T-helper 1 cell (primary cell): Measurements from ENCODE around the gene NUDT13.
A peak's percentile ranks its signal among the peaks of the same experiment; 100 is the strongest.

Experiments
- DNase-seq, 5 donors: peaks; one replicate each; pipeline ENCODE4 v3.0.0-alpha.2; 2012 to 2020
- total RNA-seq, 4 donors: gene quantifications; one replicate each; lab custom pipeline; 2026; lab: John Stamatoyannopoulos, UW

NUDT13 gene
- 0.71 to 2.3 (median 1.1) reads per million in 4 donors for total RNA-seq

DNA sequence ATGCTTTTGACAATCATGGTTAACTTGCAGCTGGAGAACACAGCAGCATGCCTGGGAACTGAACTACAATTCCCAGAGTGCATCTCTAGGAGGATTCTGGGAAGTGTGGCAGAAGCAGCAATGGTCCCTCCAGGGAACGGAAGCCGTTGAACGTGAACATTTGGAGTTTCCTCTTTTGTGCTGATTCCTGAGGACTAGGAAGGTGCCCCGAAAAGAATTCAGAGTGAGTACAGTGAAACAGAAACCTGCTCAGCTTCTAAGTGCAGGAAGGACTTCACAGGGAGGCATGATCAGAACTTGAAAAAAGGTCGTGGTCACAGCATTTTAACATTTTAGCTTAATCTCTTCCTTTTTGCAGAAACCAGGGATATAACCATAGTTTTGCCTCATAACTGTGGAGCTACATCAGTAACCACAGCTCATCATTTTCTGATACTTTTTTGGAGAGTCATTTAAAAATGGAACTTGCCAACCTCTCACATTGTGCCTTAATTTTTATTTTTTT, at the start of gene NUDT13:
TSS of gene NUDT13 (plus strand) at position 111 of the 505 bp plus-strand sequence. CDS start 3,911 bp downstream, outside the sequence.
- DNase-seq, result peak in 4 of 5 donors; percentile 19 to 59 (median 30)

- DNase-seq, result peak in 1 of 5 donors; percentile 38
Observed at GRCh38 chr10:73060738-73061635, 49.3 kb upstream of the NUDT13 start.

GRCh38 chr10:73061743-73062142, 48.5 kb upstream of the NUDT13 start:
- DNase-seq, result no peak

DNA sequence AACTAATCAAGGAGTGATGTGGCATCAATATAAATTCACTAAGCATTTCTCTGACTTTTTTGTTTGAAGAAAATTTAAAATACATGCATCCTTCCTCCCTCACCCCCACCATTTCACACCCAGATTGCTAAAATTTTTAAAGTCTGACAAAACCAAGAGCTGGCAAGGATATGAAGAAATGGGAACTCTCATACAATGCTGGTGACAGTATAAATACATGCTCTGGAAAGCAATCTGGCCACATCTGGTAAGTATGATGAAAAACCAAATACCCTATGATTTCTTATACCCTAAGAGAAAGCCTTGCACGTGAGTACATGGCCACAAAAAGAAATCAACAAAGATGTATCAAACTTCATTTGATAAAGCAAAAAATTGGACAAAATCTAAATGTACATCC, 44.8 kb upstream of the NUDT13 start:
- no peak for DNase-seq

DNA sequence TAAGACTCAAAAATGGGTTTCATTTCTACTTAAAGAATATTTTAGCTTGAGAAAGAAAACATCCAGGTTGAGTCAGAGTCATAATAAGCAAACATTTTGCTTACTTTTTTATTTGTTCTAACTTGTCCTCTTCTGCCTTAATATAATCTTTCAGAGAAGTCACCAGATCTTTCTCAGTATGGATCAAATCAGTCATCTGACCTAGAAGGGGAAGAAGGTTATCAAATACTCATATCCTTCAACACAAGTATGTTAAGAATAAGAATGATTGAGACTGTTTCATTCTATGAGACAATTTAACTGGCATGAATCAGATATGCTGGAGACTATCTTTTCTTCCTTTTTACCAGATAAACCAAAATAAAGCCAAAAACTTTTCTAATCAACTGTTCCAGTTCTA, 36.6 kb upstream of the NUDT13 start:
- DNase-seq, result no peak

GRCh38 chr10:73075829-73076228, 34.4 kb upstream of the NUDT13 start:
- no peak for DNase-seq

- DNase-seq, result peak in 1 of 5 donors; percentile 30
Observed at GRCh38 chr10:73076360-73077183, 33.7 kb upstream of the NUDT13 start.

DNA sequence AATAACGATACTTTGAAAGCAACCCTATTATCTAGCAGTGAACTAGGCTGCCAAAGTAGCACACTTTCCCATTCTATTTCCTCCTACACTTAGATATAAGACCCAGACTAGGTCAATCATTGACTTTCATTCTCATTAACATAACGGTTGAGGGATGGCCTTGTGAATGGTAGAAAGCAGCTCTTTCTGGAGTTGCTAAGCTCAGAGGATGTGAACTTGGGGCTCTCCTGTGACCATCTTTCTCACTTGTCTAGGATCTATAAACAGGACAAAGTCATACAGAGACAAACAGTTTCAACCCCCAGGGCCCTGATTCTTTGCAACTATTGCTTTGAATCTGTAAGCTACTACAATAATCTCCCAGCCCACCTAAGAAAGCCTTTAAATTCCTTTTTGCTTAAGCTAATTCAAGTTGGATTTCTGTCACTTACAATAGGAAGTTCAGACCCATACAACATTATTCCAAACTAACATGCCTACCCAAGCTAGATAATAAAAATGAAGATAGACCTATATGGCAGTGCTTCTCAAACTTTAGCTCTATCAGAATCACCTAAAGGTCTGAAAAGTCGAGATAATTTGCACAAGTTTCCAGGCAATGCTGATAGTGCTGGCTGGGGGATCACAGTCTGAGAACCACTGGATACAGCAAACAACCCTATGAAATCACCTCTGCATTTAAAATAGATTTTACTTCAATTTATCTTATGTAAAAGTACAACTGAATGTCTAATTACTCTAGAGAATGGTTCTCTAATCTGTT, 30.3 kb upstream of the NUDT13 start:
- DNase-seq, result peak in 1 of 5 donors; percentile 9

GRCh38 chr10:73083221-73083620, 27.0 kb upstream of the NUDT13 start:
- DNase-seq, result no peak

GRCh38 chr10:73084209-73084608, 26.0 kb upstream of the NUDT13 start:
- no peak for DNase-seq

- no peak for DNase-seq
Observed at GRCh38 chr10:73086816-73087215, 23.4 kb upstream of the NUDT13 start.

- no peak for DNase-seq
Observed at GRCh38 chr10:73088304-73088703, 22.0 kb upstream of the NUDT13 start.

DNA sequence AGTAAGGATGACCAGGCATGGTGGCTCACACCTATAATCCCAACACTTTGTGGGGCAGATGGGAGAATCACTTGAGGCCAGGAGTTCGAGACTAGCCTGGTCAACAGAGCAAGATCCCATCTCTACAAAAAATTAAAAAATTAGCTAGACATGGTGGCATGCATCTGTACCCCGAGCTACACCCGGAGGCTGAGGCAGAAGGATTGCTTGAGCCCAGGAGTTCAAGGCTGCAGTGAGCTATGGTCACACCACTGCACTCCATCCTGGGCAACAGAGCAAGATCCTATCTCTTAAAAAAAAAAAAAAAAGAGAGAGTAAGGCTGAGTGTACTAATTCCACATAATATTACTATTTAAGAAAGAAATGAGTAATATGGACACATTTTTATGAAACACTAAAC, 17.4 kb upstream of the NUDT13 start:
- no peak for DNase-seq

DNA sequence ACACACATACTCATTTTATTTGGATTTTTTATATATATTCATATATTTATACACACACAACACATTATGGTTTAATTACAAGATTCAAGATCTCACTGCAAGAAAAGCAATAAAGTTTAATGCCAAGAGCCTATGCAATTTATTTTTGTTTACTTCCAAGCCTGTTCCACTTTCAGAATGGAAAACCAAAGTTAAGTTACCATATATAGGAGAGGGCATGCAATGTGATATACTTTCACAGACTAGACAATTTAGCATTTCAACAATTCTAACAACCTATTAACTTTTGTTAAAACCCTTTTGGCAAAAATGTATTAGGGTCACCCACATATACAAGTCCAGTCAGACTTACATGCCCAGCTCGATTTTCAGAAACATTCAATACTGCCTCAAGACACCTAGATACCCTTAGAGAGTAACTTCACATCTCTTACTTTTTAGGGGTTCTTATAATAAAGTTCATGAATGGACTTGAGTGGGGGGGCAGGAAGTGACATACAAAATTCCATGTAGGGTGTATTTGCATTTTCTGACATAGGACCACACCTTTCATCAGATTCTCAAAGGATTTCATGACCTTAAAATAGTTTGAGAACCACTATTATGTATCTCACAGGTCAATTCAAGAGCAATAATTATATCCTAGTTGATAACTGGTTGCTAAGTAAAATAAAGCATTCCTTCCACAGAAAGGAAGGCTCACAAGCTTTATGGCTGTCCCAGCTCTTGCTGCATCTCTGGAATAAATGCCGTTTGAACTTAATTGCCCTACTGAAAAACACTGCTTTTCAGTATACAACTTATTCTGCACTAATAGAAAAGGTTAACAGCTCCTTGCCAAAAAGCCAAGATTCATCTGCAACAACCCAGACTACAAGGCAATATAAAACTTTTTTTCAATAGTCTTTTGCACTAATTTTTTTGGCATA, 16.1 kb upstream of the NUDT13 start:
- no peak for DNase-seq

DNA sequence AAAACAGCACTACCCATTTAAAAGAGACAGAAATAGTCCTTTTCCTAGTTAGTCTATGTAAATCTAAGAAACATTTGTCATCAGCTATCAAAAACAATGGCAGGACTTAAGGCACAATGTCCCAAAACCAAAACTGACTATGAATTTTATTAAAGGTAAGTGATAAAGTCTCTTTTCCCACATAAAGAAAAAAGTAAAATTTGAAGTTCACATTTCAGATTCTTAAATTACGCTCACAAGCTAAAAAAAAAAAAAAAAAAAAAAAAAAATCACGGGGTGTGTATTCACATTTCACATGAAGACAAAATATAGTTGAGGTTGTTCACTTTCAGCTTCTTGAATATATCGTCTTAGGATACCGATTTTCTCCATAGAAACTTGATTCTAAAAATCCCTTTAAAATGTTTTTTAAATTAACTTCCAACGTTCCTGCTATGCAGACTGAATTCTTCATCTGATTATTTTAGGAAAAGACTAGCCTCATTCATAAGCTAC, 15.2 kb upstream of the NUDT13 start:
- no peak for DNase-seq

- DNase-seq, result peak in 3 of 5 donors; percentile 22 to 38 (median 32)
Observed at GRCh38 chr10:73095481-73096021, 14.7 kb upstream of the NUDT13 start.

DNA sequence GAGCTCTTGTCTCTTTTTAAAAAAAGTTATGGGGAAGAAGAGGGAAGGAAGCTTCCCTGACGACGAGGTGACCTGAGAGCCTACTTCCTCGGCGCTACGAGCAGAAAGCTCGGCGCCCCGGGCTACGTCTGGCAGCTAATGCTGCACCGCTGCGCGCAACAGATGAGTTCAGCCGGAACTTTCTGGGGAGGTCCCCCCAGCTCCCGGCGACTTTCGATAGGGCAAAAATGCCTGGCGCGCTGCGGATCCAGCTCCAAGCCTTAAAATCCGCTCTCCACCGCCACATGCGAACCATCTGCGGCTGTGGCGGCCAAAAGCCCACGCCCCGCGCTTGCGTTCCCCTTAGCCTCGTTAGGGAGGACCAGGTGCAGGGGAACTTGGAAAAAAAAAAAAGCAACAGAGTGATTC, 14.2 kb upstream of the NUDT13 start:
- DNase-seq, result peak; percentile 42 to 79 (median 65)

DNA sequence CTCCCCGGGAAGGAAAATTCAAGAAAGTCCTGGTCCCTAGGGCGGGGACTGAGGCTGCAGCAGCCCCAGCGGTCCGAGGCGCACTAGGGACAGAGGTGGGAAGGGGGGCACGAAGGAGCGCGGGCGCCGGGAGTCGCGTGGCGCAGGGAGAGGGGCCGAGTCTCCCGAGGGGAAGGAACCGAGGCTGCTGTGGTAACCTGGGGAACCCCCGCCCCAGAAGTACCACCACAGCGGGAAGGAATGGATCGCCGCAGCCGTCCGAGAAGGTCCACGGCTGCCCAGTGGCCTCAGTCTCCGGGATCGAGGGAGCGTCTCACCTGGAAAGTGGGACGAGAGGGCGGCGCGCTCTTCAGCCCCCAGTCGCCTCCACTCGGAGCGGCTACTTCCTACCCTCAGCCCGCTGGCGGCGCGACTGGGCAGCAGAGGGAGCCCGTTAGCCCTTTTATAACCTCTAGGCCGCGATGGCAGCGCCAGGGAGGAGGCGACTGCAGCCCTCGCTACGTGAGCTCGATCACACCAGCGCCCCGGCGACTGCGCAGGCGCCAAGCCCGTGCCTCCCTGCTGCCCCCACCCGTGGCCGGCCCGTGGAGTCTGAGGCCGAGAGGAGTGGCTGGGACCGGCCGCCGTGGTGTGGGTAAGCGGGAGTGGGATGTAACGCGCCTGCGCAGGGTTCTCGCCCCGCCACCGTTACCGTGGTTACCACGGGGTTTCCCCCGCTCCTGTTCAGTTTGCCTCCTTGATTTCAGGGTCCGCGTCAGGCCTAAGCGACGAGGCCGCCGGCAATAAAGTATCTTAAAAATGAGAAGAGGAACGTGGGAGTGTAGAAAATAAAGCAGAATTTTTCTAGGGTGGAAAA, 13.6 kb upstream of the NUDT13 start, which contains the start of gene P4HA1:
TSS of gene P4HA1 (minus strand) at position 418 of the 856 bp plus-strand sequence. CDS start 21,983 bp downstream, outside the sequence.
- peak; percentile 96 to 99 (median 99) for DNase-seq

GRCh38 chr10:73097305-73097670, 13.0 kb upstream of the NUDT13 start:
- DNase-seq, result no peak

DNA sequence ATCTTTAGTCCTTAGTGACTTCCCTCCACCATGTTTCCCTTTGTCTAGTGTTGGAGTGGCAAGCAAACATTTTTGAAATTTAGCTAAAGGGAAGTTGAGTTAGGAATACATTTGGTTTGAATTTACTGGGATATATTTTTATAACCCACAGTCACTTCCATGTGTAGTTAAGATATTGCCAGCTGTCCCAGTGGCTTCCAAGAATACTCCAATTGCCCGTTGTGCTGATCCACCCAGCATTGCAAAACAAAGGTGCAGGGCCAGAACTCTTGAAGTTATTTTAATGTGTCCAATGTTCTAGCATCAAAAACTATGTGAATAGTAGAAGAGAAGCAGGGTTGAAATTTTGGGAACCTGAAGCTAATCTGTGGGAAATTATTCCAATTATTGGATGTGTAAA, 11.1 kb upstream of the NUDT13 start:
- DNase-seq, result no peak
